Common myeloid progenitor, CD34-positive (primary cell): ENCODE data around the gene ARMC2.
A peak's percentile ranks its signal among the peaks of the same experiment; 100 is the strongest.
"Not testable (repeated sequence)": the region's sequence is repeated elsewhere in the genome, so short reads cannot be mapped to it uniquely, and the experiment has no call there.

Experiments
- CTCF ChIA-PET: fragments of 350-600 bp; sonication (Branson Sonifier 250); formaldehyde crosslinking; loops from one replicate; lab custom pipeline; 2021; ENCODE audit warnings: antibody characterized with exemption; lab: Charles Lee
- POLR2A ChIA-PET: fragments of 350-600 bp; sonication (Branson Sonifier 250); formaldehyde crosslinking; loops from one replicate; lab custom pipeline; 2021; ENCODE audit warnings: antibody characterized with exemption; lab: Charles Lee
- DNase-seq, 3 donors: peaks; one replicate each; pipeline versions ENCODE4 v3.0.0 to v3.0.0-alpha.2; 2013
- H3K27ac ChIP-seq, 2 experiments: 1 replicate in 1 of 2; 2 replicates in 1 of 2; pipeline ENCODE4 v1.7.0; 2013; ENCODE audit warnings: inconsistent platforms in 2 of 2, low read length in 2 of 2, mild to moderate bottlenecking in 2 of 2, low read depth in 1 of 2, moderate library complexity in 1 of 2; ENCODE audit not compliant: severe bottlenecking in 2 of 2, insufficient read depth in 1 of 2, poor library complexity in 1 of 2
- H3K27me3 ChIP-seq, 5 experiments: replicated peaks in 2 of 5; 1 replicate in 3 of 5; 2 replicates in 2 of 5; pipeline versions ENCODE4 v1.6.1 to v1.7.0; 2013; ENCODE audit warnings: low read length in 4 of 5, mild to moderate bottlenecking in 2 of 5, moderate library complexity in 2 of 5, inconsistent platforms in 1 of 5; ENCODE audit not compliant: insufficient read depth in 5 of 5, control insufficient read depth in 4 of 5
- H3K36me3 ChIP-seq, 4 experiments: 1 replicate in 2 of 4; 2 replicates in 2 of 4; pipeline versions ENCODE4 v1.6.1 to v1.7.0; 2013; ENCODE audit warnings: low read length in 3 of 4, control low read depth in 1 of 4, mild to moderate bottlenecking in 1 of 4; ENCODE audit not compliant: control insufficient read depth in 4 of 4, insufficient read depth in 4 of 4
- H3K4me1 ChIP-seq, 4 experiments: 1 replicate in 3 of 4; 2 replicates in 1 of 4; pipeline versions ENCODE4 v1.6.1 to v1.7.1; 2013; ENCODE audit warnings: low read length in 3 of 4, mild to moderate bottlenecking in 3 of 4, control low read depth in 1 of 4, inconsistent platforms in 1 of 4, moderate library complexity in 1 of 4; ENCODE audit not compliant: control insufficient read depth in 4 of 4, insufficient read depth in 4 of 4; ENCODE audit errors: control extremely low read depth in 1 of 4
- H3K4me3 ChIP-seq, 7 experiments: 1 replicate in 4 of 7; 2 replicates in 3 of 7; pipeline versions ENCODE4 v1.5.1 to v1.7.0; 2013; ENCODE audit warnings: mild to moderate bottlenecking in 7 of 7, low read length in 6 of 7, moderate library complexity in 6 of 7, inconsistent platforms in 2 of 7, low read depth in 2 of 7, control low read depth in 1 of 7; ENCODE audit not compliant: insufficient read depth in 4 of 7, control insufficient read depth in 1 of 7; ENCODE audit errors: extremely low read depth in 1 of 7
- H3K9me3 ChIP-seq, 5 experiments: 1 replicate in 4 of 5; 2 replicates in 1 of 5; pipeline versions ENCODE4 v1.6.1 to v1.7.1; 2013; ENCODE audit warnings: low read length in 4 of 5, mild to moderate bottlenecking in 2 of 5, inconsistent platforms in 1 of 5, low read depth in 1 of 5, moderate library complexity in 1 of 5; ENCODE audit not compliant: control insufficient read depth in 4 of 5, insufficient read depth in 2 of 5; ENCODE audit errors: control extremely low read depth in 1 of 5
- WGBS: methylation state at CpG from one replicate; pipeline ENCODE4 v1.1.5; 2013; ENCODE audit not compliant: insufficient coverage; 5-methylcytosine and 5-hydroxymethylcytosine counted together

ARMC2 gene

DNA sequence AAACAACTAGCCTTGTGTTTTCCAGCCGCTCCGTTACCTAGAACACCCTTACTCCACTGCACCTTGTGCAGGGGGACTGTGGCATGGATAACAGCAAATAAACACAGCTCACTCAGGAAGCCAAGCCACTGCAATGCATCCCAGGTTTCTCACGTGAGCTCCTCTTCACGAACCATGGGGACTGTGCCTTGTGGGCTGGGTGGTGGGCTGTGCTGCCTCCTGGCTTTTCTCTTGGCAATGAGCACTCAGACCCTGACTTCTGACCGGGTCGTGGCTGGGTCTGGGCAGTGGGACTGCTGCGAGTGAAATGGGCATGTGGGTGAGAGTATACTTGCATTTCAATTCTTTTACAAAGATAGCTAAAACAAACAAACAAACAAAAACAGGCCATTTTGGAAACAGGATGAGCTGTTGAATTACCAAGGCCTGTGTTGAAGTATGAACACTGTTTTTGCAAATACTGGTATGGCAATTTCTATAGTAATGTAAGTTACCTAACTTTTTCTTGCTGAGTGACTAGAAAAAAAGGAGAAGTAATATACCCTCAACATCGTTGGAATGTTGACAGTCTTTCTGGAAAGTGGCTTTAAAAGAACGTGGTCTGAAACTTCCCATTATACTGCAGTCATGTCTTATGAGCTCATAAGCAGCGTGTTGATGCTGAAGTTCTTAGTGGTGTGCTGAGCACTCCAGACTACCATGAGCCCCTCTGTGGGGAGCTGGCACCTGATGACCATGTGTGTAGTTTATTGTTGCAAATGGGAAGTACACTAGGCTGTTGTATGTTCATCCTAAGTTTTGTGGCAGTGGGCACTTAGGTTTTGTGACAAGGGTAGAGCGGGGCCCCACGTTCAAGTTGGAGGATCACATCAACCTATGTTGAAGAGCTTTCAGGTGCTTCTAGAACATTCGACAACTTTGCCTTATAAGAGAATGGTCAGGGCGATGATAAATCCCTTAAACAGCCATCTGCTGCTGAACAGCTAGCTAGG lies 120.4 kb downstream of the ARMC2 start:
- Histone ChIP-seq H3K36me3 (no peaks in the 10 kb centered on the region), H3K27me3 (no peaks in the 10 kb centered on the region), H3K4me1 (peaks cover 0 to 49% (median 35%) of the 10 kb centered on the region in 4 experiments), H3K9me3 (no peaks in the 10 kb centered on the region), H3K4me3 (no peak overlapping the region), H3K27ac (no peak overlapping the region)
- 69% methylated on average over 11 of the region's 14 CpGs for WGBS
- CTCF ChIA-PET = interaction anchor here (0.6 to 3.2 kb wide), 14 partner anchors 10 to 492 kb away, joined by 3 to 14 read pairs (median 5); no protein-coding TSS in a partner anchor
- POLR2A ChIA-PET = interaction anchor here (1.4 kb wide), 1 partner anchor 22 kb away, joined by 3 read pairs; no protein-coding TSS in a partner anchor
- DNase-seq = peak in 2 of 3 donors; percentile 61 to 63

DNA sequence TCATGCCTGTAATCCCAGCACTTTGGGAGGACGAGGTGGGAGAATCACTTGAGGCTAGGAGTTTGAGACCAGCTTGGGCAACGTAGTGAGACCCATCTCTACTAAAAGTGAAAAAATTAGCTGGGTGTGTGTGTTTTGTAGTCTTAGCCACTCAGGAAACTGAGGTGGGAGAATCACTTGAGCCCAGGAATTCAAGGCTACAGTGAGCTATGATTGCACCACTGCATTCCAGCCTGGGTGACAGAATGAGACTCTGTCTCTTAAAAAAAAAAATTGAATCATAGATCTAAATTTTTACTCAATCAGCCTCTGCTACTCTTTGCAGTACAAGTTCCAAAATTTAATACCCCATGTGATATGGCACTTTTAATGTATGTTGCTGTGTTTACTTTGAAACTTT lies 121.6 kb downstream of the ARMC2 start:
- Histone ChIP-seq H3K27me3 (no peaks in the 10 kb centered on the region), H3K36me3 (no peaks in the 10 kb centered on the region), H3K27ac (no peak overlapping the region), H3K9me3 (no peaks in the 10 kb centered on the region), H3K4me1 (peaks cover 0 to 49% (median 35%) of the 10 kb centered on the region in 4 experiments), H3K4me3 (no peak overlapping the region)
- DNase-seq = no peak
- ChIA-PET CTCF (interaction anchor here (1.0 to 2.9 kb wide), 3 partner anchors 17 to 428 kb away, joined by 4 to 10 read pairs (median 5); no protein-coding TSS in a partner anchor), POLR2A (no interaction called here)
- WGBS = 93% methylated on average over 2 of the region's 2 CpGs

DNA sequence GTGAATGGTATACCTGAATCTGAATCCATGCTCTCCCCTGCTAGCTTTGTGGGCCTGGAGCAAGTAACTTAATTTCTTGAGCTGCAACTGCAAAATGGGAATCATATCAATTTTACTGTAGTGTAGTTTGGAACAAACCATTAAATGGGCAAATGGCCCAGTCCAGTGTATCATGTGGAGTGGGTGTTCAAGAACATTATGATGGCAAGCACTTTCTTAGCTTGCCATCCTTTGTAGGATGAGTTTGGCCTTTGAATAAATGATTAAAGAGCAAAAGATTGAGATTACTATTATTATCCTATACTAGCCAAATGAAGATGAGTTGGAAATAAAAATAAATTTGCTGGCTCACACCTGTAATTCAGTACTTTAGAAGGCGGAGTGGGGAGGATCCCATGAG lies 126.0 kb downstream of the ARMC2 start:
- CTCF ChIA-PET = interaction anchor here (1.0 kb wide), 1 partner anchor 26 kb away, joined by 3 read pairs; no protein-coding TSS in a partner anchor

DNA sequence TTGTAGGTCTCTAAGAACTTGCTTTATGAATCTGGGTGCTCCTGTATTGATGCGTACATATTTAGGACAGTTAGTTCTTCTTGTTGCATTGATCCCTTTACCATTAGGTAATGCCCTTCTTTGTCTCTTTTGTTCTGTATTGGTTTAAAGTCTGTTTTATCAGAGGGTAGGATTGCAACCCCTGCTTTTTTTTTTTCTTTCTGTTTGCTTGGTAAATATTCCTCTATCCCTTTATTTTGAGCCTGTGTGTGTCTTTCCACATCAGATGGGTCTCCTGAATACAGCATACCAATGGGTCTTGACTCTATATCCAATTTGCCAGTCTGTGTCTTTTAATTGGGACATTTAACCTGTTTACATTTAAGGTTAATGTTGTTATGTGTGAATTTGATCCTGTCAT lies 130.4 kb downstream of the ARMC2 start:
- H3K4me3 ChIP-seq, CTCF ChIA-PET, H3K9me3 ChIP-seq, POLR2A ChIA-PET, DNase-seq, H3K27ac ChIP-seq, H3K27me3 ChIP-seq, H3K4me1 ChIP-seq, H3K36me3 ChIP-seq: not testable (repeated sequence)
- 100% methylated on average over 1 of the region's 1 CpG for WGBS

More for the DNA sequence above, 126.0 kb downstream of the ARMC2 start:
- Histone ChIP-seq H3K9me3 (no peaks in the 10 kb centered on the region), H3K4me3 (no peak overlapping the region), H3K4me1 (peaks cover 0 to 16% (median 4%) of the 10 kb centered on the region in 4 experiments), H3K27me3 (no peaks in the 10 kb centered on the region), H3K27ac (no peak overlapping the region), H3K36me3 (no peaks in the 10 kb centered on the region)
- POLR2A ChIA-PET = no interaction called here
- 100% methylated on average over 1 of the region's 1 CpG for WGBS
- no peak for DNase-seq

DNA sequence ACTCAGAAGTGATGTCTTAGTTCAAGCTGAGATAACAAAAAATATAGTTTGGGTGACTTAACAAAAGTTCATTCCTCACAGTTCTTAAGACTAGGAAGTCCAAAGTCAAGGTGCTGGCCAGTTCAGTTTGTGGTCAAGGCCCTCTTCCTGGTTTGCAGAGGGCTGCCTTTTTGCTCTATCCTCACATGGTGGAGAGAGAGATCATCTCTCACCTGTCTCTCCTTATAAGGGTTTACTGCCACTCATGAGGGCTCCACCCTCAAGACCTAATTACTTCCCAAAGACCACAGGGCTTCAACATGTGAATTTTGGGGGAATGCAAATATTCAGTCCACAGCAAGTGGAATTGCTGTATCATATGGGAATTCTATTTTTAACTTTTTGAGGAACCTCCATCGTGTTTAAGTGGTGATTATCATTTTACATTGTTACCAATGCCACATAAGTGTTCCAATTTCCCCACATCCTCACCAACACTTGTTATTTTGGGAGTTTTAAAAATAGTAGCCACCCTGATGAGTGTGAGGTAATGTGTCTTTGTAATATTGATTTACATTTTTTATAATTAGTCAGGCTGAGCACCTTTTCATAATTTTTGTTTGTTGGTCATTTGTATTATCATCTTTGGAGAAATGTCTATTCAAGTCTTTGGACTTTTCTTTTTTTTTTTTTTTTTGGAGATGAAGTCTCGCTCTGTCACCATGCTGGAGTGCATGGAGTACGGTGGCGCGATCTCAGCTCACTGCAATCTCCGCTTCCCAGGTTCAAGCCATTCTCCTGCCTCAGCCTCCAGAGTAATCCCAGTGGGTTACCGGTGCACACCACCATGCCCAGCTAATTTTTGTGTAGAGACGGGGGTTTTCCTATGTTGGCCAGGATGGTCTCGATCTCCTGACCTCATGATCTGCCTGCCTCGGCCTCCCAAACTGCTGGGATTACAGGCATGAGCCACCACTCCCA lies 134.2 kb downstream of the ARMC2 start:
- WGBS = 98% methylated on average over 7 of the region's 10 CpGs
- Histone ChIP-seq H3K9me3 (peaks cover 0 to 10% (median 4%) of the 10 kb centered on the region in 5 experiments), H3K27ac (no peak overlapping the region), H3K27me3 (no peaks in the 10 kb centered on the region), H3K36me3 (peaks cover 3 to 18% (median 9%) of the 10 kb centered on the region in 4 experiments), H3K4me1 (peaks cover 0 to 15% (median 4%) of the 10 kb centered on the region in 4 experiments), H3K4me3 (no peak overlapping the region)
- ChIA-PET CTCF (interaction anchor here (1.7 kb wide), 1 partner anchor 50 kb away, joined by 3 read pairs; no protein-coding TSS in a partner anchor), POLR2A (no interaction called here)
- DNase-seq = peak in 1 of 3 donors; percentile 17

DNA sequence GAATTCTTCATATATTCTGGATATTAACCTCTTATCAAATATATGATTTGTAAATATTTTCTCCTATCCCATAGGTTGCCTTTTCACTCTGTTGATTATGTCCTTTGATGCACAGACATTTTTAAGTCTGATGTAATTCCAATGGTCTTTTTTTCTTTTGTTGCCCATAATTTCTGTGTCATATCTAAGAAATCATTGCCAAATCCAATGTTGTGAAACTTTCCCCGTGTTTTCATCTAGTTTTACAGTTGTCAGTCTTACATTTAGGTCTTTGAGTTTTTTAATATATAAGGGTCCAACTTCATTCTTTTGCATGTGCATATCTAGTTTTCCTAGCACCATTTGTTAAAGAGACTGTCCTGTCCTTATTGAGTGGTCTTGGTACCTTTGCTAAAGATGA lies 134.9 kb downstream of the ARMC2 start:
- no peaks in the 10 kb centered on the region for H3K27me3 ChIP-seq
- peaks cover 3 to 21% (median 12%) of the 10 kb centered on the region in 4 experiments for H3K36me3 ChIP-seq
- H3K4me1 ChIP-seq = peaks cover 0 to 15% (median 4%) of the 10 kb centered on the region in 4 experiments
- ChIA-PET POLR2A (no interaction called here), CTCF (no interaction called here)
- peaks cover 0 to 10% (median 4%) of the 10 kb centered on the region in 5 experiments for H3K9me3 ChIP-seq
- no peak for DNase-seq
- no peak overlapping the region for H3K4me3 ChIP-seq
- no peak overlapping the region for H3K27ac ChIP-seq
- no CpG with 5 or more reads among the region's 1 CpG for WGBS
